ENCODE measurements around the gene UROS.

The UROS gene

DNA sequence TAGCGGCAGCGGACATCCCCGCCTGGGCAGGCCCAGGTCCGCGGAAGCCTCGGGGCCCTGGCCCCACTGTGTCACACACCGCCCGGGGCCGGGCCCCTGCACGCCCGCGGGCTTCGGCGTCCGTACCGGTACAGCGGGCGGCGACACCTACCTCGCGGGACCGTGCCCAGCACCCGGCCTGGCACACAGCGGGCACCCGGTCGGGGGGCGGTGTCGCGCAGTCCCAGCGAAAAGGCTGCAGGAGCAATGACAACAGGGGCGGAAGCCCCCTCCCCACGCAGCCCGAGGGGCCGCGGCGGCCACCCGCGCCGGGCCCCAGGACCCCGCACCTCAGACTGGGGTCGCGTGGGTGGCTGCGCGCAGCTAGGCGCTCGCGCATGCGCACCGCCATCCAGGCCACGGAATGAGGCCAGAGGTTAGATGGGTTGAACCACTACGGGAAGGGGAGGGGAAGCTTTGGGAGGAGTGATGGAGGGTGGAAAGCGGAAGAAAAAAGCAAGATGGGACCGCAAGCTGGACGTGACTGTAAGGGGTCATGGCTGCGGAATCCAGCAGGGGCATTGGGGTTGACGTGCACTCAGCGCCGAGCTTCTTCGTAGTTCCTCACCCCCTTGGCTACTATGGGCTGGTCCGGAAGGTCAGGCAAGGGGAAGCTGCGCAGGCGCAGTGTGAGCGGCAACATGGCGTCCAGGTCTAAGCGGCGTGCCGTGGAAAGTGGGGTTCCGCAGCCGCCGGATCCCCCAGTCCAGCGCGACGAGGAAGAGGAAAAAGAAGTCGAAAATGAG, at the start of gene UROS, which contains the start of gene BCCIP:
UROS (minus strand) TSS at position 381 of the 785 bp plus-strand sequence. CDS start 6,759 bp downstream, outside the sequence.
BCCIP (plus strand) TSS at position 669 of the 785 bp plus-strand sequence; CDS start at position 681, 12 bp downstream.
- TF ChIP-seq, protein P1, sequence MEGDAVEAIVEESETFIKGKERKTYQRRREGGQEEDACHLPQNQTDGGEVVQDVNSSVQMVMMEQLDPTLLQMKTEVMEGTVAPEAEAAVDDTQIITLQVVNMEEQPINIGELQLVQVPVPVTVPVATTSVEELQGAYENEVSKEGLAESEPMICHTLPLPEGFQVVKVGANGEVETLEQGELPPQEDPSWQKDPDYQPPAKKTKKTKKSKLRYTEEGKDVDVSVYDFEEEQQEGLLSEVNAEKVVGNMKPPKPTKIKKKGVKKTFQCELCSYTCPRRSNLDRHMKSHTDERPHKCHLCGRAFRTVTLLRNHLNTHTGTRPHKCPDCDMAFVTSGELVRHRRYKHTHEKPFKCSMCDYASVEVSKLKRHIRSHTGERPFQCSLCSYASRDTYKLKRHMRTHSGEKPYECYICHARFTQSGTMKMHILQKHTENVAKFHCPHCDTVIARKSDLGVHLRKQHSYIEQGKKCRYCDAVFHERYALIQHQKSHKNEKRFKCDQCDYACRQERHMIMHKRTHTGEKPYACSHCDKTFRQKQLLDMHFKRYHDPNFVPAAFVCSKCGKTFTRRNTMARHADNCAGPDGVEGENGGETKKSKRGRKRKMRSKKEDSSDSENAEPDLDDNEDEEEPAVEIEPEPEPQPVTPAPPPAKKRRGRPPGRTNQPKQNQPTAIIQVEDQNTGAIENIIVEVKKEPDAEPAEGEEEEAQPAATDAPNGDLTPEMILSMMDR (IDR thresholded peaks at IDR 0.05; ENCODE audit: extremely low read depth, insufficient read depth, missing control alignments), result no peak
- DNase-seq (ENCODE audit: low spot score), result peak; percentile 95
- in situ Hi-C loops (cut with MboI; ENCODE audit: low pct_unique_long_range_greater_than_20kb, low sequenced_read_pairs, unreplicated experiment), result no loop called here

DNA sequence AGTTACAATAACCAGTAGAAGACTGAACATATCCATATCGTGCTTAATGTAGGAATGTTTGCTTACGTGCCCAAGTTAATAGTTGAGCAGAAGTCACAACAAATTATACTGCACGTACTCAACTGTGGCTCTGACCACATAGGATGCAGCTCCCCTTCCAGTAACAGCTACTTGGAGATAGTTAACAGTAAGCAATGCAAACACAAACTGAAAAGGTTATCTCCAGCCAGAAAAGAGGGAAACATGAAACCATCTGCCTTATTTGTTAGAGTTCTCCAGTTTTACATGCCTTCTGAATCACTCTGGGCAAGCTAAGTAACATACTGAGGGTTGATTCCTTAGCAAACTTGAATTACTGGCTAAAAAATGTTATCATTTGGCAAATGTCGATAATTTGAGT, 48.3 kb upstream of the UROS start:
- TF ChIP-seq, protein P1 (IDR thresholded peaks at IDR 0.05; ENCODE audit: extremely low read depth, insufficient read depth, missing control alignments), result no peak
- in situ Hi-C loops (cut with MboI; ENCODE audit: low pct_unique_long_range_greater_than_20kb, low sequenced_read_pairs, unreplicated experiment), result no loop called here
- DNase-seq (ENCODE audit: low spot score), result no peak

DNA sequence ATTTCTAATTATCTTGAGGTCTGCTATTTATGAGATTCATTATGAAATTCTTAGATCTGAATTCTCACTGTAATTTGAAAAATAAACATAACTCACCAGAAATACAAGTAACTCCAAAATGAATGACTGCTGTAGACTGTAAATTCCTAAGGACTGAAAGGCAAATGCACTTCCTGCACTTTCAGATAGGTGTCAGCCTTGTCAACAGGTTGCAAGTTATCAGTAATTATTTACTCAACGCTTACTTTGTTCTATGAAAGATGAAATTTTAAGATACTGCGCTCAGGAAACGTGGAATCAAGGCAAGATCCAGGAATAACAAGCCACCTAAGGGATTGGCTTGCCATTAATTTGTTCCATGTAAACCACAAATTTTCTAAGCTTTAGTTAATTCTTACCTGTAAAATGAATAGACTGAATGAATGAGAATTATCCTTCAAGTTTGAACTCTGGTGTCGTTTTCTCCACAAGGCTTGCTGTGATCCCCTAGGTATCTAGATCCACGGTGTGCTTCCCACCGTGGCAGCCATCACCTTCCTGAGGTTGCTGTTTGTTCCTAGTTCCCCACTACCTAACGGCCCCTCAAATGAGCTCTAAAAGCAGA, 45.4 kb upstream of the UROS start:
- peak; percentile 44 for DNase-seq (ENCODE audit: low spot score)
- in situ Hi-C loops (cut with MboI; ENCODE audit: low pct_unique_long_range_greater_than_20kb, low sequenced_read_pairs, unreplicated experiment), result no loop called here

DNA sequence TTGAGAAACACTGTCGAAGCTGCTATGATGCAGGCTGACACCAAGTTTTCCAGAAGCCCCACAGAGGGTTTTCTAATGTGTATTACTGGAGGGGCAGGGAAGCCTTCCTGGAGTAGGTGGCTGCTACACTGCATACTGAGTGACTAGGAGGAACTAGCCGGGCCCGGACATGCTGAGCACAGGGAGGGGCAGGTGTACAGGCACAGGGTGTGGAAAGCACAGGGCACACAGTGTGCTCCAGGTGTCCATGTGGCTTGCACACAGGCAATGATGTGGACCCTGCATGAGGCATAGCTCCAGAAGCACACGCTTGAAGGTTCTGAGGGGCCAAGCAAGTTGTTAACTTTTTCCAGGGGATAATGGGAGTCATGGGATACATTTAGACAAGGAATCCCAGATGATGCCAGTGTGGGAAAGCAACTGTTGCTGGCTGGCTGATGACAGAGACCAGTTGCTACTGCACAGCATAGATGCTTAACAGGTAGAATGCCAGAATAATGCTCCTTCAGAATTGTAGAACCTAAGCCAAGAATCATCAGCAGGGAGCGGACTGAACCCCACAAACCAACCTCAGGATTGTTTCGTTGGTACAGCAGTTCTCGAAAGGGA, 43.5 kb upstream of the UROS start:
- in situ Hi-C loops (cut with MboI; ENCODE audit: low pct_unique_long_range_greater_than_20kb, low sequenced_read_pairs, unreplicated experiment), result no loop called here
- TF ChIP-seq, protein P1 (IDR thresholded peaks at IDR 0.05; ENCODE audit: extremely low read depth, insufficient read depth, missing control alignments), result no peak
- no peak for DNase-seq (ENCODE audit: low spot score)

More for the DNA sequence above, 45.4 kb upstream of the UROS start:
- TF ChIP-seq, protein P1 (IDR thresholded peaks at IDR 0.05; ENCODE audit: extremely low read depth, insufficient read depth, missing control alignments), result peak; percentile 79

DNA sequence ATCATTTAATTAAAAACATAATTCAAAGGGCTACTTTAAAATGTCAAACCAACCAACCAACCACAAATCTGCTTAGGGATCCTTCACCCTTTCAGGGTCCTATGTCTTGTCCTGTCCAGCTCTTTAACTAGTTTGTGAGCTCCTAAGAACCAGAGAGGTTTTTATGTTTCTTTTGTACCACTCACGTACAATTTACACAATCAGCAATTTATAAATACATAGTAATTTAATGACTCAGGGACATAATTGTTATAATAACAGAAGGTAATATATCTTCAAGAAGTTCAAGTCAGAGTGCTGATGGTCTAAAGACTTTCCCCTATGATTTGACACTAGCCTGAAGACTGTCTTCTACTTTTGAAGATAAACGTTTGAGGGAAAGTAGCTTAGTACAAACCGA, 42.1 kb upstream of the UROS start:
- in situ Hi-C loops (cut with MboI; ENCODE audit: low pct_unique_long_range_greater_than_20kb, low sequenced_read_pairs, unreplicated experiment), result no loop called here
- no peak for DNase-seq (ENCODE audit: low spot score)
- TF ChIP-seq, protein P1 (IDR thresholded peaks at IDR 0.05; ENCODE audit: extremely low read depth, insufficient read depth, missing control alignments), result no peak

DNA sequence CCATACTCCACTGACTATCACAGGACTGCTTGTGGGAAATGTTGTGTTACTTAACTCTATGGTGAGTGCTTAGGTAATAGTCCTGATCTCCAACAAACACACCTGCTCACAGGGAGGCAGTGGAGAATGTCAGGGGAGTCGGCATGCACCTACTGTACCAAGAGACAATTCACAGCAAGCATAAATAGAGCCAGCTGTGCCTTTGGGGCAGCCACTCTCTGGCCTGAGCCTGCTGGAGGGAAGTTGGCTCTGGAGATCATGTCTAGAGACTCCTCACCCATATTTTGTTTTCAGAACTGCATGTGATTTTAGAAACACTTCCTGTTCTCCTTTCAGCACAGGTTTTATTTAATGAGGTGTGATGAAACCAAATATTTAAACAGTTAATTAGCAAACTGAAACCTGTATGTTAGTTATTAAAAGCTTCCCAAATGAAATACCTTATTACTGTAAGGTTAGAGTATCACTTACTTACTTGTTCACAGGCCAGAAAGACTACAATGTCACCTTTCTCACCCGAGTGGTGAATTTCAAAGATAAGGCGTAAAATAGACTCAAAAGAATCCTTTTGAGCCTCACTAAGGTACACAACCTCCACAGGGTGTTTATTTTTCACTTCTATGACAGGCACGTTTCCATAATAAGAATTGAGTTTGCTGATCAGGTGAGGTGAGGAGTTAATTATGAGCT, 36.2 kb upstream of the UROS start:
- TF ChIP-seq, protein P1 (IDR thresholded peaks at IDR 0.05; ENCODE audit: extremely low read depth, insufficient read depth, missing control alignments), result no peak
- DNase-seq (ENCODE audit: low spot score), result no peak
- in situ Hi-C loops (cut with MboI; ENCODE audit: low pct_unique_long_range_greater_than_20kb, low sequenced_read_pairs, unreplicated experiment), result no loop called here

Measured in GM13977 (cell line).